Tibial nerve (tissue), 4 donors: Measurements from ENCODE around the gene RAB10. TPM values are rescaled to one million over a fixed set of nuclear protein-coding genes. Genes with fewer than 3 reads are reported as not detected.

ENCODE experiments used
- DNase-seq, 2 donors: peaks; one replicate each; pipeline ENCODE4 v3.0.0-alpha.2; 2019; ENCODE audit warnings: low spot score in 2 of 2
- H3K27ac ChIP-seq, 4 donors: fragments of 200-600 bp; sonication (generic) in 3 of 4; one replicate each; pipeline ENCODE4 v1.5.1; 2017 to 2019; ENCODE audit warnings: mild to moderate bottlenecking in 1 of 4
- H3K27me3 ChIP-seq, 2 donors: fragments of 200-600 bp; sonication (generic) in 1 of 2; one replicate each; pipeline versions ENCODE4 v1.5.1 to v1.6.0; 2017 to 2019
- H3K36me3 ChIP-seq, 3 donors: fragments of 200-600 bp; sonication (generic); one replicate each; pipeline ENCODE4 v1.5.1; 2018 to 2019
- H3K4me1 ChIP-seq, 4 donors: fragments of 200-600 bp; sonication (generic) in 3 of 4; one replicate each; pipeline ENCODE4 v1.5.1; 2017 to 2019
- H3K4me3 ChIP-seq, 4 donors: fragments of 200-600 bp; sonication (generic) in 3 of 4; one replicate each; pipeline ENCODE4 v1.5.1; 2017 to 2019; ENCODE audit warnings: mild to moderate bottlenecking in 1 of 4, moderate library complexity in 1 of 4
- H3K9me3 ChIP-seq, 4 donors: fragments of 200-600 bp; sonication (generic) in 3 of 4; one replicate each; pipeline ENCODE4 v1.5.1; 2017 to 2019
- EP300 ChIP-seq, 2 donors: sonication (generic); formaldehyde crosslinking; IDR thresholded peaks; one replicate each; pipeline ENCODE4 v1.6.1; 2017; ENCODE audit warnings: antibody characterized with exemption in 2 of 2, mild to moderate bottlenecking in 1 of 2
- POLR2A ChIP-seq, 2 donors: fragments of 450-650 bp; IDR thresholded peaks; one replicate each; pipeline ENCODE4 v1.6.1; 2017; ENCODE audit warnings: antibody characterized with exemption in 2 of 2, mild to moderate bottlenecking in 2 of 2, moderate library complexity in 2 of 2
- WGBS, 2 donors: methylation state at CpG; one replicate each; pipeline ENCODE4 v1.1.5; 2018; 5-methylcytosine and 5-hydroxymethylcytosine counted together
- total RNA-seq, 4 donors: library from RNA; depleted of rRNA; stranded (reverse); fragments of >200 nt; gene quantifications; one replicate each; pipeline ENCODE4 v1.1.0, GENCODE V29; 2016
- TF ChIP-seq, protein P1 (sequence below), 5 experiments: fragments of 200-600 bp in 3 of 5; fragments of 450-650 bp in 2 of 5; sonication (generic) in 3 of 5; IDR thresholded peaks; one replicate each; pipeline ENCODE4 v1.5.1; 2016 to 2019; ENCODE audit warnings: antibody characterized with exemption in 5 of 5, mild to moderate bottlenecking in 3 of 5, moderate library complexity in 2 of 5

RAB10 gene
- total RNA-seq, 4 donors from 2014 or later: 133 to 196 (median 155) TPM

DNA sequence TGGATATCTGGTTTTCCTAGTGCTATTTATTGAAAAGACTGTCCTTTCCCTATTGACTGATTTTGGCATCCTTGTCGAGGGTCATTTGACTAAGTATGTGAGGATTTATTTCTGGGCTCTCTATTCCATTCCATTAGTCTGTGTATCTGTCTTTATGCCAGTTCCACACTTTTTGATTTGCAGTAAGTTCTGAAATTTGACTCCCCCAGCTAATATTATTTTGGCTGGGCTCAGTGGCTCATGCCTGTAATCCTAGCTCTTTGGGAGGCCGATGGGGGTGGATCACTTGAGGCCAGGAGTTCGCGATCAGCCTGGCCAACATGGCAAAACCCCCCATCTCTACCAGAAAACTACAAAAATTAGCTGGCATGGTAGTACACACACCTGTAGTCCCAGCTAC, 92.2 kb downstream of the RAB10 start:
- no peak for DNase-seq
- WGBS, 2 donors: 59 to 60% methylated on average over 4 of the region's 4 CpGs
- H3K27me3 ChIP-seq: no peaks in the 10 kb centered on the region

DNA sequence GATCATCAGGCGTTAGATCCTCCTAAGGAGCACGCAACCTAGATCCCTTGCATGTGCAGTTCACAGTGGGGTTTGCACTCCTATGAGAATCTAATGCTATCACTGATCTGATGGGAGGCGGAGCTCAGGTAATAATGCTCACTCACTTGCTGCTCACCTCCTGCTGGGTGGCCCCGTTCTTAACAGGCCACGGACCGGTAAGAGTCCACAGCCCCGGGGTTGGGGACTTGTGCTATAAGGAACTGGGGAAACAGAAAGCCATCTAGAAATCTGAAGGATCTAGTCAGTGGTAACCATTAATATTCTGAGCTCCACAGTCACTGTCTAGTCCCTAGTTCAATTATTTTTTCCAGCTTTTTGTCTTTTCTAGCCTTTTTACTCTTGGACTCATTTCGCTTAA, 94.3 kb downstream of the RAB10 start:
- peaks cover 0 to 17% (median 0%) of the 10 kb centered on the region in 4 donors for H3K4me1 ChIP-seq
- WGBS, 2 donors: 87% methylated on average over 8 of the region's 8 CpGs
- no peaks in the 10 kb centered on the region for H3K27me3 ChIP-seq
- no peak for DNase-seq
- no peak overlapping the region for H3K27ac ChIP-seq
- TF ChIP-seq POLR2A (IDR thresholded peaks at IDR 0.05): no peak
- H3K4me3 ChIP-seq: no peak overlapping the region
- H3K9me3 ChIP-seq: no peaks in the 10 kb centered on the region
- peaks cover 0 to 31% (median 0%) of the 10 kb centered on the region in 3 donors for H3K36me3 ChIP-seq

More for the DNA sequence above, 92.2 kb downstream of the RAB10 start:
- Histone ChIP-seq H3K4me3 (no peak overlapping the region), H3K36me3 (peaks cover 0 to 21% (median 0%) of the 10 kb centered on the region in 3 donors), H3K27ac (no peak overlapping the region), H3K4me1 (peaks cover 0 to 20% (median 0%) of the 10 kb centered on the region in 4 donors), H3K9me3 (no peaks in the 10 kb centered on the region)
- TF ChIP-seq EP300 (IDR thresholded peaks at IDR 0.05): no peak
- TF ChIP-seq, protein P1, sequence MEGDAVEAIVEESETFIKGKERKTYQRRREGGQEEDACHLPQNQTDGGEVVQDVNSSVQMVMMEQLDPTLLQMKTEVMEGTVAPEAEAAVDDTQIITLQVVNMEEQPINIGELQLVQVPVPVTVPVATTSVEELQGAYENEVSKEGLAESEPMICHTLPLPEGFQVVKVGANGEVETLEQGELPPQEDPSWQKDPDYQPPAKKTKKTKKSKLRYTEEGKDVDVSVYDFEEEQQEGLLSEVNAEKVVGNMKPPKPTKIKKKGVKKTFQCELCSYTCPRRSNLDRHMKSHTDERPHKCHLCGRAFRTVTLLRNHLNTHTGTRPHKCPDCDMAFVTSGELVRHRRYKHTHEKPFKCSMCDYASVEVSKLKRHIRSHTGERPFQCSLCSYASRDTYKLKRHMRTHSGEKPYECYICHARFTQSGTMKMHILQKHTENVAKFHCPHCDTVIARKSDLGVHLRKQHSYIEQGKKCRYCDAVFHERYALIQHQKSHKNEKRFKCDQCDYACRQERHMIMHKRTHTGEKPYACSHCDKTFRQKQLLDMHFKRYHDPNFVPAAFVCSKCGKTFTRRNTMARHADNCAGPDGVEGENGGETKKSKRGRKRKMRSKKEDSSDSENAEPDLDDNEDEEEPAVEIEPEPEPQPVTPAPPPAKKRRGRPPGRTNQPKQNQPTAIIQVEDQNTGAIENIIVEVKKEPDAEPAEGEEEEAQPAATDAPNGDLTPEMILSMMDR (IDR thresholded peaks at IDR 0.05): no peak
- no peak for TF ChIP-seq POLR2A (IDR thresholded peaks at IDR 0.05)

DNA sequence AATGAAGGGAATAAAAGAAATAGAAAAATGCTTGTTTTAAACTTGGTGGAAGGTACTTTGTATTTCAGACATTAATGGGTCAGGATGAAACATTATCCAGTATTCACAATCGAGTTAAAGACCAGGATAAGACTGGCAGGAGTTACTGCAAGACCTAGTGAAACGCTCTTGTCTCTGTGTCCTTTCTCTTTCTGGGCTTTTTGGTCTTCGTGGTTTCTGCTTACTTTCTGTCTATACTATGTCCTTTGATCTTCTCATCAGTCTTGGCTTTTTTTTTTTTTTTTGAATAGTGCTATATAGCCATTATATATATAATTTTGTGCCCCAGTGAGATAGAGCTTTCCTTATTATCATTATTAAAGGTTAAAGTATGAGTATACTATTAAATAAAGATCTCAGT, 96.9 kb downstream of the RAB10 start:
- peaks cover 0 to 51% (median 0%) of the 10 kb centered on the region in 3 donors for H3K36me3 ChIP-seq

DNA sequence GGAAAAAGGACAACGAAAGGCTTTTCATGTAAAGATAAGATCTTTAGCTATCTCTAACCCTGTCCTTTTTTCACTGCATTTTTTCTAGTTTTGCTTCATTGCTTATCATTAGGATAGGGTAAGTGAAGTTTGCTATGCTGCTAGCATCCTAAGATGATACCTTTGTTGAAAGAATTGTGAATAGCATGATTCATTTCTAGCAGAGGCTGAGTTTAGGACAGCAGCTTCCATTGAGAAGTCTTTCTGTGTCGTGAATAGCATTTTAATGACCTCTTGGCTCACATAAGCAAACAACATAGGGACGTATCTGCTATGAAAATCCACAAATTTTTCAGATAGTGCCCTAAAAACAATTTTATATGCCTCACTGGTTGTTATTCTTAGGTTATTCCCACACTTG, 102.6 kb downstream of the RAB10 start:
- Histone ChIP-seq H3K27ac (no peak overlapping the region), H3K36me3 (peaks cover 0 to 44% (median 0%) of the 10 kb centered on the region in 3 donors), H3K4me3 (no peak overlapping the region), H3K9me3 (no peaks in the 10 kb centered on the region), H3K27me3 (no peaks in the 10 kb centered on the region), H3K4me1 (peaks cover 0 to 11% (median 0%) of the 10 kb centered on the region in 4 donors)
- 51% methylated on average over 3 of the region's 3 CpGs for WGBS, 2 donors
- no peak for DNase-seq
- no peak for TF ChIP-seq EP300 (IDR thresholded peaks at IDR 0.05)
- TF ChIP-seq, protein P1 (IDR thresholded peaks at IDR 0.05): no peak
- no peak for TF ChIP-seq POLR2A (IDR thresholded peaks at IDR 0.05)

More for the DNA sequence above, 96.9 kb downstream of the RAB10 start:
- Histone ChIP-seq H3K9me3 (no peaks in the 10 kb centered on the region), H3K4me3 (no peak overlapping the region), H3K27ac (no peak overlapping the region), H3K4me1 (peaks cover 0 to 15% (median 0%) of the 10 kb centered on the region in 4 donors), H3K27me3 (no peaks in the 10 kb centered on the region)
- no peak for DNase-seq
- 87 to 92% methylated on average over 3 of the region's 3 CpGs for WGBS, 2 donors
- TF ChIP-seq, protein P1 (IDR thresholded peaks at IDR 0.05): no peak
- no peak for TF ChIP-seq EP300 (IDR thresholded peaks at IDR 0.05)
- no peak for TF ChIP-seq POLR2A (IDR thresholded peaks at IDR 0.05)

DNA sequence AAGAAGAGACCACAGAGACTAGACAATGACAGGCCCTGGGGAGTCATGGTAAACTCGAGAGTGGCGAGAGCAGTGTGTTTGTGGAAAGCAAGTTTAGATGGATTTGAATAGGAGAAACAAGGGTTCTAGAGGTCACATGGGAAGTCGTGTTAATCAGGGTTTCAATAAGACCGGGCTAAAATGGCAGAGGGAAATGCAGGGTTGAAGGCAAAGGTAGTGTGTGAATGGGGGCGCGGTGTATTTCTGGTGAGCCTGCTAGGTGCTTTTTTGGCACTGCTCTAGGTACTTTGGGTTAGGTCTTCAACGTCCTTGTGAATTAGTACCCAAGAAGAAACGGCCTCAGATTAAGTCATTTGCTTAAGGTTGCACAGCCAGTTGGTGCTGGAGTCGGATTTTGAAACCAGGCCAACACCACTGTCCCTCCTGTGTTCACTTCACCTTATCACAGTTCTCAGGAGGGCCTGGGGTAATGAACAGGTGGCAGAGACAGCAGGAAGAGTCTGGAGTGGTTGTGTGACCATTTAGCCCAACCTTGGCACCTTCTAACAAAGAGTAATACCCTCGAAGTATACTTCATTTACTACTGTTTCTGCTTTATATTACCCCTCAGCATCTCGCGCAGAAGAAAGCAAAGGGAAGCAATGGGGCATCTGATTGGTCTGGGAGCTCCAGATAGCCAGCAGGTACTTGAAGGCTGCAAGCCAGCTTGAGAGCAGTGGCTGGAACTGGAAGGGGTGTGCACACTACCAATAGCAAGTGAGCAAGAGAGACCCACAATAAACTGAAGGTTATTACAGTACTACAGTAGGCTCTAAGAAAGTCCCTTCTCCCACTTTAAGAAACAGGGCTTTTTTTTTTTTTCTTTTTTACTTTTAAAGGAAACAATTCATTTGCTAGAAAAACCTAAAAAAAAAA, 105.6 kb downstream of the RAB10 start:
- Histone ChIP-seq H3K9me3 (no peaks in the 10 kb centered on the region), H3K4me1 (peaks cover 0 to 11% (median 0%) of the 10 kb centered on the region in 4 donors), H3K4me3 (no peak overlapping the region), H3K27ac (no peak overlapping the region), H3K27me3 (no peaks in the 10 kb centered on the region), H3K36me3 (peaks cover 0 to 27% (median 0%) of the 10 kb centered on the region in 3 donors)
- DNase-seq: no peak
- 64 to 67% methylated on average over 12 of the region's 12 CpGs for WGBS, 2 donors
- TF ChIP-seq, protein P1 (IDR thresholded peaks at IDR 0.05): no peak
- TF ChIP-seq EP300 (IDR thresholded peaks at IDR 0.05) (no peak), POLR2A (IDR thresholded peaks at IDR 0.05) (no peak)
